Stimulated activated CD8-positive, alpha-beta memory T cell treated with anti-CD3 and anti-CD28 coated beads, Interleukin-2, amount 100 ng/mL, for 1 hour (primary cell): ENCODE results near the gene WWTR1.

Experiments used
- DNase-seq, 2 donors: peaks; one replicate each; pipeline ENCODE4 v3.0.0-alpha.2; 2020; ENCODE audit warnings: low read depth in 2 of 2

Gene WWTR1

GRCh38 chr3:149593418-149594160 lies 64.2 kb downstream of the WWTR1 start:
- no peak for DNase-seq

- no peak for DNase-seq
Measured at GRCh38 chr3:149592758-149593240, 65.0 kb downstream of the WWTR1 start.

GRCh38 chr3:149590691-149591441 lies 67.0 kb downstream of the WWTR1 start:
- DNase-seq, result no peak

- no peak for DNase-seq
Measured at GRCh38 chr3:149589332-149589731, 68.5 kb downstream of the WWTR1 start.

- DNase-seq, result no peak
Measured at GRCh38 chr3:149588909-149589308, 68.9 kb downstream of the WWTR1 start.

GRCh38 chr3:149587383-149587782 lies 70.4 kb downstream of the WWTR1 start:
- no peak for DNase-seq

GRCh38 chr3:149586871-149587270 lies 71.0 kb downstream of the WWTR1 start:
- DNase-seq, result no peak

GRCh38 chr3:149585401-149585726 lies 72.5 kb downstream of the WWTR1 start:
- no peak for DNase-seq

- DNase-seq, result no peak
Measured at GRCh38 chr3:149583921-149584635, 73.7 kb downstream of the WWTR1 start.

GRCh38 chr3:149582395-149582794 lies 75.4 kb downstream of the WWTR1 start:
- no peak for DNase-seq

- no peak for DNase-seq
Measured at GRCh38 chr3:149581681-149582370, 76.0 kb downstream of the WWTR1 start.

- DNase-seq, result no peak
Measured at GRCh38 chr3:149581248-149581647, 76.6 kb downstream of the WWTR1 start.

GRCh38 chr3:149579838-149580542 lies 77.8 kb downstream of the WWTR1 start:
- DNase-seq, result no peak

- no peak for DNase-seq
Measured at GRCh38 chr3:149579161-149579560, 78.7 kb downstream of the WWTR1 start.

GRCh38 chr3:149577801-149578200 lies 80.0 kb downstream of the WWTR1 start:
- DNase-seq, result no peak

- DNase-seq, result no peak
Measured at GRCh38 chr3:149575961-149576564, 81.8 kb downstream of the WWTR1 start.

GRCh38 chr3:149575213-149575960 lies 82.4 kb downstream of the WWTR1 start:
- DNase-seq, result no peak

GRCh38 chr3:149572796-149573414 lies 84.9 kb downstream of the WWTR1 start:
- no peak for DNase-seq

GRCh38 chr3:149571381-149571780 lies 86.4 kb downstream of the WWTR1 start:
- no peak for DNase-seq

GRCh38 chr3:149570016-149570415 lies 87.8 kb downstream of the WWTR1 start:
- DNase-seq, result no peak
